ENCODE measurements around the gene ARSA. TPM values are rescaled to one million over a fixed set of nuclear protein-coding genes. Genes with fewer than 3 reads are reported as not detected.
A peak's percentile ranks its signal among the peaks of the same experiment; 100 is the strongest.

The ARSA gene
- polyA plus RNA-seq, 2 of the 4 experiments (the other 2 are of a cell fraction) = 7.7 to 19.5 TPM

GRCh38 chr22:50672041-50672440 is 44.1 kb upstream of the ARSA start:
- TF ChIP-seq EHF (CRISPR knock-in tag; IDR thresholded peaks at IDR 0.05) (no peak), CBX8 (IDR thresholded peaks at IDR 0.05) (no peak), FOSL2 (IDR thresholded peaks at IDR 0.05) (no peak), FOSL2 (CRISPR knock-in tag; IDR thresholded peaks at IDR 0.05) (no peak), ZC3H11A (IDR thresholded peaks at IDR 0.05) (no peak), MYC (IDR thresholded peaks at IDR 0.05; ENCODE audit: borderline replicate concordance, low read length) (no peak), HOXB13 (CRISPR knock-in tag; IDR thresholded peaks at IDR 0.05; ENCODE audit: low read depth) (no peak), ZFP36 (IDR thresholded peaks at IDR 0.05; ENCODE audit: borderline replicate concordance, partially characterized antibody) (no peak), ATOH8 (CRISPR knock-in tag; IDR thresholded peaks at IDR 0.05; ENCODE audit: low read depth) (no peak), POLR2A (IDR thresholded peaks at IDR 0.05; ENCODE audit: low read length) (no peak), KDM5A (IDR thresholded peaks at IDR 0.05) (no peak), CEBPB (IDR thresholded peaks at IDR 0.05) (no peak)
- Histone ChIP-seq H3K4me1 (0 out of 3 replicates have a peak, but pooled peaks cover 6% of the 10 kb centered on the region), H3K4me3 (no peak overlapping the region), H3K27ac (no peak overlapping the region), H3K4me2 (no peak overlapping the region), H3K9me3 (no peaks in the 10 kb centered on the region)
- ChIA-PET POLR2A (no interaction called here), CTCF (no interaction called here)
- 80% methylated on average over 4 of the region's 8 CpGs for WGBS (ENCODE audit: missing lambda C conversion rate)
- DNase-seq (ENCODE audit: low read depth in 1 of 2, low spot score in 1 of 2) = no peak
- FAIRE-seq = no peak
- ATAC-seq = 0 out of 6 replicates have a peak, but pooled peaks of 1 of the 2 experiments have one; percentile 16

GRCh38 chr22:50671641-50672040 is 43.7 kb upstream of the ARSA start:
- FAIRE-seq (no peak), ATAC-seq (no peak), DNase-seq (ENCODE audit: low read depth in 1 of 2, low spot score in 1 of 2) (no peak)
- Histone ChIP-seq H3K9me3 (no peaks in the 10 kb centered on the region), H3K4me2 (no peak overlapping the region), H3K27ac (no peak overlapping the region), H3K4me1 (0 out of 3 replicates have a peak, but pooled peaks cover 6% of the 10 kb centered on the region), H3K4me3 (no peak overlapping the region)
- TF ChIP-seq REST (IDR thresholded peaks at IDR 0.05) (no peak), KDM1A (IDR thresholded peaks at IDR 0.05; ENCODE audit: low read depth) (no peak), CEBPB (IDR thresholded peaks at IDR 0.05) (no peak), FOXS1 (CRISPR knock-in tag; IDR thresholded peaks at IDR 0.05) (no peak), ESRRA (IDR thresholded peaks at IDR 0.05; ENCODE audit: borderline replicate concordance, low read length) (no peak), ATOH8 (CRISPR knock-in tag; IDR thresholded peaks at IDR 0.05; ENCODE audit: low read depth) (no peak), FOSL2 (IDR thresholded peaks at IDR 0.05) (no peak), FOSL2 (CRISPR knock-in tag; IDR thresholded peaks at IDR 0.05) (no peak), SMC3 (IDR thresholded peaks at IDR 0.05) (no peak), CTCF (IDR thresholded peaks at IDR 0.05) (no peak), EHMT2 (IDR thresholded peaks at IDR 0.05; ENCODE audit: low read depth) (no peak), RARB (CRISPR knock-in tag; IDR thresholded peaks at IDR 0.05) (no peak), HES2 (IDR thresholded peaks at IDR 0.05) (no peak), EHF (CRISPR knock-in tag; IDR thresholded peaks at IDR 0.05) (no peak), MAZ (IDR thresholded peaks at IDR 0.05; ENCODE audit: borderline replicate concordance, low read depth, low read length) (no peak), PHF8 (IDR thresholded peaks at IDR 0.05; ENCODE audit: borderline replicate concordance, low read depth) (no peak), GATA3 (IDR thresholded peaks at IDR 0.05; ENCODE audit: borderline replicate concordance) (no peak), EP300 (IDR thresholded peaks at IDR 0.05) (no peak)
- ChIA-PET POLR2A (no interaction called here), CTCF (no interaction called here)
- WGBS (ENCODE audit: missing lambda C conversion rate) = 77% methylated on average over 9 of the region's 11 CpGs
